SK-N-SH (cell line): ENCODE data around the gene ISM1. TPM values are rescaled to one million over a fixed set of nuclear protein-coding genes. Genes with fewer than 3 reads are reported as not detected.

Experiments
- CTCF ChIA-PET: fragments of 300-600, 350-600 bp; formaldehyde crosslinking; extraction: SDS; loops from one replicate; lab custom pipeline; 2021; lab: Yijun Ruan, JAX
- POLR2A ChIA-PET: fragments of 350-600 bp; sonication (Branson Sonifier 250); formaldehyde crosslinking; extraction: SDS; loops from one replicate; lab custom pipeline; 2020; ENCODE audit warnings: antibody characterized with exemption, inconsistent platforms; lab: Yijun Ruan, JAX
- DNase-seq: peaks from one replicate; pipeline ENCODE4 v3.0.0; 2012
- H2AFZ ChIP-seq: fragments of 200-600 bp; sonication (generic); 2 replicates; pipeline ENCODE4 v1.8.1; 2016; ENCODE audit warnings: antibody characterized with exemption, mild to moderate bottlenecking, low read depth
- H3F3A ChIP-seq: fragments of 200-600 bp; sonication (generic); replicated peaks from 2 replicates; pipeline ENCODE3; 2016; ENCODE audit warnings: antibody characterized with exemption, mild to moderate bottlenecking; ENCODE audit not compliant: insufficient read depth
- H3K27ac ChIP-seq, 2 experiments: fragments of 200-500 bp in 1 of 2; fragments of 200-600 bp in 1 of 2; sonication (Bioruptor generic) in 1 of 2; sonication (generic), shearing (Covaris generic) in 1 of 2; 2 replicates each; pipeline versions ENCODE4 v1.5.1 to v1.6.1; 2014 to 2016; ENCODE audit warnings: low read depth in 2 of 2, inconsistent platforms in 1 of 2, low read length in 1 of 2, mild to moderate bottlenecking in 1 of 2, mixed read lengths in 1 of 2
- H3K27me3 ChIP-seq: fragments of 200-600 bp; sonication (generic), shearing (Covaris generic); 2 replicates; pipeline ENCODE4 v1.6.1; 2016; ENCODE audit warnings: mixed run types; ENCODE audit not compliant: insufficient read depth
- H3K36me3 ChIP-seq, 2 experiments: fragments of 200-500 bp in 1 of 2; fragments of 200-600 bp in 1 of 2; sonication (Bioruptor generic) in 1 of 2; sonication (generic) in 1 of 2; replicated peaks in 1 of 2; 2 replicates each; pipeline versions ENCODE3 to v1.5.1; 2014 to 2016; ENCODE audit warnings: low read length in 1 of 2, mild to moderate bottlenecking in 1 of 2; ENCODE audit not compliant: insufficient read depth in 2 of 2, control insufficient read depth in 1 of 2
- H3K4me1 ChIP-seq, 2 experiments: fragments of 200-500 bp in 1 of 2; fragments of 200-600 bp in 1 of 2; sonication (Bioruptor generic) in 1 of 2; sonication (generic), shearing (Covaris generic) in 1 of 2; 2 replicates each; pipeline versions ENCODE4 v1.5.1 to v1.6.1; 2014 to 2016; ENCODE audit warnings: low read depth in 1 of 2, low read length in 1 of 2, mixed run types in 1 of 2; ENCODE audit not compliant: insufficient read depth in 2 of 2, control insufficient read depth in 1 of 2
- H3K4me2 ChIP-seq: fragments of 200-600 bp; sonication (generic), shearing (Covaris generic); 2 replicates; pipeline ENCODE4 v1.6.1; 2017; ENCODE audit warnings: mixed run types
- H3K4me3 ChIP-seq, 2 experiments: fragments of 200-500 bp in 1 of 2; fragments of 200-600 bp in 1 of 2; sonication (Bioruptor generic) in 1 of 2; sonication (generic), shearing (Covaris generic) in 1 of 2; 2 replicates each; pipeline versions ENCODE4 v1.5.1 to v1.8.1; 2014 to 2016; ENCODE audit warnings: low read depth in 2 of 2, inconsistent platforms in 1 of 2, low read length in 1 of 2, mild to moderate bottlenecking in 1 of 2, mixed read lengths in 1 of 2, moderate library complexity in 1 of 2
- H3K79me2 ChIP-seq: fragments of 200-600 bp; sonication (generic); 2 replicates; pipeline ENCODE4 v1.8.1; 2017; ENCODE audit warnings: mild to moderate bottlenecking; ENCODE audit not compliant: insufficient read depth
- H3K9ac ChIP-seq: fragments of 200-600 bp; sonication (generic); 2 replicates; pipeline ENCODE4 v1.6.1; 2017; ENCODE audit warnings: mixed run types
- H3K9me2 ChIP-seq: fragments of 200-600 bp; sonication (generic); 2 replicates; pipeline ENCODE4 v1.6.1; 2017; ENCODE audit warnings: mixed run types
- H3K9me3 ChIP-seq: fragments of 200-600 bp; sonication (generic); 2 replicates; pipeline ENCODE4 v1.6.1; 2017; ENCODE audit warnings: mixed run types, mild to moderate bottlenecking, moderate library complexity
- H4K20me1 ChIP-seq: fragments of 200-600 bp; sonication (generic); 2 replicates; pipeline ENCODE4 v1.6.1; 2017; ENCODE audit warnings: mild to moderate bottlenecking, mixed run types; ENCODE audit not compliant: insufficient read depth
- ELF1 ChIP-seq: IDR thresholded peaks from 2 replicates; pipeline ENCODE4 v1.4.0; 2012
- EP300 ChIP-seq, 2 experiments: IDR thresholded peaks; 2 replicates each; pipeline versions ENCODE4 v1.4.0 to v1.6.1; 2012; ENCODE audit warnings: borderline replicate concordance in 1 of 2, low read depth in 1 of 2, low read length in 1 of 2
- FOXJ3 ChIP-seq: sonication (generic); formaldehyde crosslinking; IDR thresholded peaks from 2 replicates; pipeline ENCODE4 v1.5.1; 2020; ENCODE audit warnings: mild to moderate bottlenecking, missing genetic modification reagents
- RAD21 ChIP-seq: IDR thresholded peaks from 2 replicates; pipeline ENCODE4 v1.6.1; 2012; ENCODE audit warnings: mild to moderate bottlenecking, low read length
- RCOR1 ChIP-seq: fragments of 150-350 bp; IDR thresholded peaks from 2 replicates; pipeline ENCODE4 v1.6.1; 2017; ENCODE audit warnings: antibody characterized with exemption, low read length
- RXRA ChIP-seq: IDR thresholded peaks from 2 replicates; pipeline ENCODE4 v1.4.0; 2012; ENCODE audit warnings: low read depth, mild to moderate bottlenecking, borderline replicate concordance
- SIN3A ChIP-seq: IDR thresholded peaks from 2 replicates; pipeline ENCODE4 v1.6.1; 2012; ENCODE audit warnings: low read depth, mild to moderate bottlenecking, low read length, moderate library complexity, borderline replicate concordance
- TCF12 ChIP-seq: IDR thresholded peaks from 2 replicates; pipeline ENCODE4 v1.4.0; 2012
- USF1 ChIP-seq: IDR thresholded peaks from 2 replicates; pipeline ENCODE4 v1.4.0; 2012; ENCODE audit warnings: low read depth, borderline replicate concordance
- WGBS: methylation state at CpG from one replicate; pipeline ENCODE4 v1.1.6; 2017; ENCODE audit warnings: low lambda C conversion rate; 5-methylcytosine and 5-hydroxymethylcytosine counted together
- polyA plus RNA-seq, 3 experiments: library from polyadenylated mRNA; depleted of rRNA; stranded (reverse); fragments of >200 nt; gene quantifications; 2 replicates each; pipeline ENCODE4 v1.2.3, GENCODE V29; 2012
- TF ChIP-seq, protein P1 (sequence below): IDR thresholded peaks from 2 replicates; pipeline ENCODE4 v1.6.1; 2012; ENCODE audit warnings: mild to moderate bottlenecking, low read depth, low read length, moderate library complexity
- TF ChIP-seq, protein P2 (sequence below): fragments of 200-600 bp; sonication (generic); IDR thresholded peaks from 2 replicates; pipeline ENCODE4 v1.6.1; 2017; ENCODE audit warnings: antibody characterized with exemption, mild to moderate bottlenecking, moderate library complexity

ISM1 gene
- polyA plus RNA-seq, 1 of the 3 experiments (the other 2 are of a cell fraction): not detected

DNA sequence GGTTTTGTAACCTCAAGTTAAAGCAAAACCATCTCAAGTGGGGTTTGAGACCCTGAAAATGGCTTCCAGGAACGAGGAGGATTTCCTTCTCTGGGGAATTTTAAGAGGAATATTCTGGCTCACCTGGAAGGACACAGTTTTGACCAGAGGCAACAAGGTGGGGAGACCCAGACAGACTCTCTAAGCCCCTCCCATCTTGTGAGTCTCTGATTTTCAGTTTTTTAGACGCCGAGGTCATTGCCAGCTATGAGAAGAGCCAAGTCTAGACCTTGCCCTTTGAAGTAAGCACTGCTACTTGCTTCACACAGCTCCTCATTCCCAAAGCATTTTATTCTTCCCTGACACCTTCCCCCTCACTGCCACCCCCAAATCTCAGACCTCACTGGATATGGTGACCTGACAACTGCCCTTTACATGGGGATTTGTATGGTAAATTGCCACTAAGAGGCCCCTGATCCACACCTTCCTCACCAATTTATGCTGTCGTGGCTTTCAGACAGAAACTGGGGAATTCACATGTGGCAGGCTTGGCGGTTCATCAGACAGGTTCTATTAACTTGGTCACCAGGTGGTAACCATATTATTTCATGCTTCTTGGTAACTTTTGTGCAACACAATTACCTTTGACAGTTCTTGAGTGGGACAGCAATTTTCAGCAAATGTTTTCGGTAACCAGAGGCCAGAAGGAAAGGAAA, 116.2 kb downstream of the ISM1 start:
- Histone ChIP-seq H3K9ac (no peak overlapping the region), H3K4me1 (no peaks in the 10 kb centered on the region), H3K27ac (no peak overlapping the region), H3K79me2 (no peaks in the 10 kb centered on the region), H3F3A (no peaks in the 10 kb centered on the region), H3K9me2 (no peaks in the 10 kb centered on the region), H3K4me3 (no peak overlapping the region), H3K36me3 (no peaks in the 10 kb centered on the region), H3K4me2 (no peak overlapping the region), H3K9me3 (no peaks in the 10 kb centered on the region), H4K20me1 (no peaks in the 10 kb centered on the region), H3K27me3 (no peaks in the 10 kb centered on the region), H2AFZ (no peak overlapping the region)
- POLR2A ChIA-PET: no interaction called here
- TF ChIP-seq ELF1 (no peak), RXRA (no peak), USF1 (no peak)
- 41% methylated on average over 6 of the region's 6 CpGs for WGBS
- CTCF ChIA-PET: no interaction called here
- DNase-seq: no peak

- TF ChIP-seq, protein P1, sequence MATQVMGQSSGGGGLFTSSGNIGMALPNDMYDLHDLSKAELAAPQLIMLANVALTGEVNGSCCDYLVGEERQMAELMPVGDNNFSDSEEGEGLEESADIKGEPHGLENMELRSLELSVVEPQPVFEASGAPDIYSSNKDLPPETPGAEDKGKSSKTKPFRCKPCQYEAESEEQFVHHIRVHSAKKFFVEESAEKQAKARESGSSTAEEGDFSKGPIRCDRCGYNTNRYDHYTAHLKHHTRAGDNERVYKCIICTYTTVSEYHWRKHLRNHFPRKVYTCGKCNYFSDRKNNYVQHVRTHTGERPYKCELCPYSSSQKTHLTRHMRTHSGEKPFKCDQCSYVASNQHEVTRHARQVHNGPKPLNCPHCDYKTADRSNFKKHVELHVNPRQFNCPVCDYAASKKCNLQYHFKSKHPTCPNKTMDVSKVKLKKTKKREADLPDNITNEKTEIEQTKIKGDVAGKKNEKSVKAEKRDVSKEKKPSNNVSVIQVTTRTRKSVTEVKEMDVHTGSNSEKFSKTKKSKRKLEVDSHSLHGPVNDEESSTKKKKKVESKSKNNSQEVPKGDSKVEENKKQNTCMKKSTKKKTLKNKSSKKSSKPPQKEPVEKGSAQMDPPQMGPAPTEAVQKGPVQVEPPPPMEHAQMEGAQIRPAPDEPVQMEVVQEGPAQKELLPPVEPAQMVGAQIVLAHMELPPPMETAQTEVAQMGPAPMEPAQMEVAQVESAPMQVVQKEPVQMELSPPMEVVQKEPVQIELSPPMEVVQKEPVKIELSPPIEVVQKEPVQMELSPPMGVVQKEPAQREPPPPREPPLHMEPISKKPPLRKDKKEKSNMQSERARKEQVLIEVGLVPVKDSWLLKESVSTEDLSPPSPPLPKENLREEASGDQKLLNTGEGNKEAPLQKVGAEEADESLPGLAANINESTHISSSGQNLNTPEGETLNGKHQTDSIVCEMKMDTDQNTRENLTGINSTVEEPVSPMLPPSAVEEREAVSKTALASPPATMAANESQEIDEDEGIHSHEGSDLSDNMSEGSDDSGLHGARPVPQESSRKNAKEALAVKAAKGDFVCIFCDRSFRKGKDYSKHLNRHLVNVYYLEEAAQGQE: no peak
- TF ChIP-seq SIN3A: no peak
- no peak for TF ChIP-seq FOXJ3 (CRISPR knock-in tag)
- TF ChIP-seq, protein P2, sequence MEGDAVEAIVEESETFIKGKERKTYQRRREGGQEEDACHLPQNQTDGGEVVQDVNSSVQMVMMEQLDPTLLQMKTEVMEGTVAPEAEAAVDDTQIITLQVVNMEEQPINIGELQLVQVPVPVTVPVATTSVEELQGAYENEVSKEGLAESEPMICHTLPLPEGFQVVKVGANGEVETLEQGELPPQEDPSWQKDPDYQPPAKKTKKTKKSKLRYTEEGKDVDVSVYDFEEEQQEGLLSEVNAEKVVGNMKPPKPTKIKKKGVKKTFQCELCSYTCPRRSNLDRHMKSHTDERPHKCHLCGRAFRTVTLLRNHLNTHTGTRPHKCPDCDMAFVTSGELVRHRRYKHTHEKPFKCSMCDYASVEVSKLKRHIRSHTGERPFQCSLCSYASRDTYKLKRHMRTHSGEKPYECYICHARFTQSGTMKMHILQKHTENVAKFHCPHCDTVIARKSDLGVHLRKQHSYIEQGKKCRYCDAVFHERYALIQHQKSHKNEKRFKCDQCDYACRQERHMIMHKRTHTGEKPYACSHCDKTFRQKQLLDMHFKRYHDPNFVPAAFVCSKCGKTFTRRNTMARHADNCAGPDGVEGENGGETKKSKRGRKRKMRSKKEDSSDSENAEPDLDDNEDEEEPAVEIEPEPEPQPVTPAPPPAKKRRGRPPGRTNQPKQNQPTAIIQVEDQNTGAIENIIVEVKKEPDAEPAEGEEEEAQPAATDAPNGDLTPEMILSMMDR: no peak
- TF ChIP-seq EP300 (IDR thresholded peaks at IDR 0.05; ENCODE audit: borderline replicate concordance in 1 of 2, low read depth in 1 of 2, low read length in 1 of 2): no peak
- no peak for TF ChIP-seq TCF12
- TF ChIP-seq RAD21: no peak
- no peak for TF ChIP-seq RCOR1
- H3K9me3 ChIP-seq: no peaks in the 10 kb centered on the region
- H3K9me2 ChIP-seq: no peaks in the 10 kb centered on the region
- H3K4me2 ChIP-seq: no peak overlapping the region
- no peaks in the 10 kb centered on the region for H3K27me3 ChIP-seq
- DNase-seq: no peak
- no peak overlapping the region for H3K27ac ChIP-seq
- H3K36me3 ChIP-seq: no peaks in the 10 kb centered on the region
- H3K9ac ChIP-seq: no peak overlapping the region
- no peaks in the 10 kb centered on the region for H4K20me1 ChIP-seq
- no peak overlapping the region for H2AFZ ChIP-seq
- no peak overlapping the region for H3K4me3 ChIP-seq
- ChIA-PET CTCF (no interaction called here), POLR2A (no interaction called here)
- H3K4me1 ChIP-seq: no peaks in the 10 kb centered on the region
- no peaks in the 10 kb centered on the region for H3F3A ChIP-seq
- H3K79me2 ChIP-seq: no peaks in the 10 kb centered on the region
- WGBS: 57% methylated on average over 2 of the region's 2 CpGs
Measured at GRCh38 chr20:13338097-13338661, 117.1 kb downstream of the ISM1 start.
